ENCODE data around the gene SLC4A5. TPM values are rescaled to one million over a fixed set of nuclear protein-coding genes. Genes with fewer than 3 reads are reported as not detected.

SLC4A5 gene
- total RNA-seq: 1 to 10 TPM; 2.2 to 2.7 TPM

GRCh38 chr2:74343316-74343715 lies at the start of gene SLC4A5:
TSS of gene SLC4A5 (minus strand) at chr2:74343416. CDS start at chr2:74315023, 28,393 bp downstream.
- CTCF ChIA-PET: interaction anchor here (3.0 to 6.9 kb wide), 2 partner anchors 8 to 94 kb away, joined by 14 to 32 read pairs; no protein-coding TSS in a partner anchor
- Mint-ChIP-seq H3K4me3 (no peak within 1 kb of the TSS), H3K36me3 (ENCODE audit: low read depth) (no peaks in the 10 kb centered on the region), H3K27ac (no peak within 1 kb of the TSS), H3K27me3 (no peaks in the 10 kb centered on the region), H3K4me1 (no peaks in the 10 kb centered on the region), H3K9me3 (ENCODE audit: low read depth) (no peaks in the 10 kb centered on the region)
- ATAC-seq (no peak), DNase-seq (no peak)
- POLR2A ChIA-PET: no interaction called here
- intact Hi-C loops (cut with DNase I, micrococcal nuclease): no loop called here

- no peaks in the 10 kb centered on the region for H3K36me3 Mint-ChIP-seq (ENCODE audit: low read depth)
- ChIA-PET POLR2A (interaction anchor here (1.0 kb wide), 1 partner anchor 62 kb away, joined by 7 read pairs; the partner anchor contains the start of gene INO80B), CTCF (interaction anchor here (0.8 to 3.2 kb wide), 14 partner anchors 10 to 565 kb away, joined by 3 to 16 read pairs (median 5); partner anchors contain the start of genes C2orf81, STAMBP and WDR54)
- intact Hi-C loops (cut with DNase I, micrococcal nuclease): loop anchor here (1.0 to 10.0 kb wide), 11 partner anchors 28 to 656 kb away; partner anchors contain the start of genes C2orf81 (in 2 of the 2), STAMBP (in 2 of the 2), WDR54 (in 2 of the 2) and AUP1 (in 1 of the 2)
- no peaks in the 10 kb centered on the region for H3K27me3 Mint-ChIP-seq
- H3K27ac Mint-ChIP-seq: peak overlapping the region; percentile 40
- H3K9me3 Mint-ChIP-seq (ENCODE audit: low read depth): no peaks in the 10 kb centered on the region
- H3K4me1 Mint-ChIP-seq: peaks cover 7% of the 10 kb centered on the region
- DNase-seq (no peak), ATAC-seq (no peak)
- H3K4me3 Mint-ChIP-seq: peak overlapping the region; percentile 86
Observed at GRCh38 chr2:74392449-74392743, 49.2 kb upstream of the SLC4A5 start.

- peak; percentile 98 for DNase-seq
- ChIA-PET POLR2A (interaction anchor here (1.0 kb wide), 1 partner anchor 63 kb away, joined by 7 read pairs; the partner anchor contains the start of gene INO80B), CTCF (interaction anchor here (0.6 to 3.2 kb wide), 35 partner anchors 9 to 1010 kb away, joined by 3 to 16 read pairs (median 4); partner anchors contain the start of genes C2orf81, DCTN1, INO80B and STAMBP)
- Mint-ChIP-seq H3K27ac (peak overlapping the region; percentile 99), H3K9me3 (ENCODE audit: low read depth) (no peaks in the 10 kb centered on the region), H3K36me3 (ENCODE audit: low read depth) (no peaks in the 10 kb centered on the region), H3K4me1 (peaks cover 7% of the 10 kb centered on the region), H3K27me3 (no peaks in the 10 kb centered on the region), H3K4me3 (peak overlapping the region; percentile 86)
- intact Hi-C loops (cut with DNase I, micrococcal nuclease): loop anchor here (1.0 to 10.0 kb wide), 12 partner anchors 29 to 655 kb away; partner anchors contain the start of genes C2orf81 (in 2 of the 2), STAMBP (in 2 of the 2), WDR54 (in 2 of the 2) and AUP1 (in 1 of the 2)
- peak; percentile 78 for ATAC-seq
Observed at GRCh38 chr2:74391580-74392448, 48.6 kb upstream of the SLC4A5 start.

- ATAC-seq: peak; percentile 28
- Mint-ChIP-seq H3K9me3 (ENCODE audit: low read depth) (no peaks in the 10 kb centered on the region), H3K36me3 (ENCODE audit: low read depth) (no peaks in the 10 kb centered on the region), H3K27ac (peak overlapping the region; percentile 99), H3K27me3 (no peaks in the 10 kb centered on the region), H3K4me3 (peak overlapping the region; percentile 86), H3K4me1 (peaks cover 7% of the 10 kb centered on the region)
- POLR2A ChIA-PET: interaction anchor here (0.7 to 1.0 kb wide), 2 partner anchors 63 to 213 kb away, joined by 7 to 8 read pairs; partner anchors contain the start of genes INO80B and MOB1A
- no peak for DNase-seq
- CTCF ChIA-PET: interaction anchor here (0.6 to 3.2 kb wide), 32 partner anchors 9 to 564 kb away, joined by 3 to 16 read pairs (median 4); partner anchors contain the start of genes C2orf81, DCTN1, INO80B and RTKN
- intact Hi-C loops (cut with DNase I, micrococcal nuclease): loop anchor here (1.0 to 10.0 kb wide), 2 partner anchors 263 to 566 kb away; partner anchors contain the start of genes STAMBP (in 2 of the 2) and SEMA4F (in 1 of the 2)
Observed at GRCh38 chr2:74391209-74391579, 48.0 kb upstream of the SLC4A5 start.

GRCh38 chr2:74390606-74391005 lies 47.4 kb upstream of the SLC4A5 start:
- Mint-ChIP-seq H3K9me3 (ENCODE audit: low read depth) (no peaks in the 10 kb centered on the region), H3K27me3 (no peaks in the 10 kb centered on the region), H3K4me1 (peaks cover 7% of the 10 kb centered on the region), H3K36me3 (ENCODE audit: low read depth) (no peaks in the 10 kb centered on the region), H3K4me3 (peak overlapping the region; percentile 86), H3K27ac (no peak overlapping the region)
- ChIA-PET POLR2A (interaction anchor here (0.7 kb wide), 1 partner anchor 212 kb away, joined by 8 read pairs; the partner anchor contains the start of gene MOB1A), CTCF (interaction anchor here (0.6 to 3.2 kb wide), 18 partner anchors 8 to 563 kb away, joined by 3 to 16 read pairs (median 5); partner anchors contain the start of genes DCTN1, INO80B and RTKN)
- intact Hi-C loops (cut with DNase I, micrococcal nuclease): loop anchor here (1.0 to 10.0 kb wide), 2 partner anchors 264 to 566 kb away; partner anchors contain the start of genes STAMBP (in 2 of the 2) and SEMA4F (in 1 of the 2)
- ATAC-seq (no peak), DNase-seq (no peak)

GRCh38 chr2:74387346-74387745 lies 44.1 kb upstream of the SLC4A5 start:
- Mint-ChIP-seq H3K4me1 (peaks cover 6% of the 10 kb centered on the region), H3K27me3 (no peaks in the 10 kb centered on the region), H3K4me3 (no peak overlapping the region), H3K36me3 (ENCODE audit: low read depth) (peaks cover 2% of the 10 kb centered on the region), H3K27ac (no peak overlapping the region), H3K9me3 (ENCODE audit: low read depth) (no peaks in the 10 kb centered on the region)
- ChIA-PET POLR2A (no interaction called here), CTCF (interaction anchor here (0.7 to 1.2 kb wide), 3 partner anchors 13 to 67 kb away, joined by 3 to 4 read pairs (median 4); no protein-coding TSS in a partner anchor)
- intact Hi-C loops (cut with DNase I, micrococcal nuclease): no loop called here
- ATAC-seq (peak; percentile 48), DNase-seq (no peak)

- CTCF ChIA-PET: interaction anchor here (0.9 to 1.5 kb wide), 2 partner anchors 50 to 55 kb away, joined by 3 to 8 read pairs; no protein-coding TSS in a partner anchor
Observed at GRCh38 chr2:74385396-74385795, 42.2 kb upstream of the SLC4A5 start.

GRCh38 chr2:74384051-74384450 lies 40.8 kb upstream of the SLC4A5 start:
- POLR2A ChIA-PET: no interaction called here
- H3K4me1 Mint-ChIP-seq: peaks cover 22% of the 10 kb centered on the region
- no peaks in the 10 kb centered on the region for H3K27me3 Mint-ChIP-seq
- H3K36me3 Mint-ChIP-seq (ENCODE audit: low read depth): peaks cover 3% of the 10 kb centered on the region
- ATAC-seq: no peak
- H3K9me3 Mint-ChIP-seq (ENCODE audit: low read depth): no peaks in the 10 kb centered on the region
- intact Hi-C loops (cut with DNase I, micrococcal nuclease): no loop called here
- H3K4me3 Mint-ChIP-seq: no peak overlapping the region
- CTCF ChIA-PET: no interaction called here
- H3K27ac Mint-ChIP-seq: no peak overlapping the region
- no peak for DNase-seq

More at GRCh38 chr2:74385396-74385795, 42.2 kb upstream of the SLC4A5 start:
- intact Hi-C loops (cut with DNase I, micrococcal nuclease): no loop called here
- peaks cover 14% of the 10 kb centered on the region for H3K4me1 Mint-ChIP-seq
- no peaks in the 10 kb centered on the region for H3K27me3 Mint-ChIP-seq
- ATAC-seq (no peak), DNase-seq (no peak)
- peaks cover 3% of the 10 kb centered on the region for H3K36me3 Mint-ChIP-seq (ENCODE audit: low read depth)
- H3K4me3 Mint-ChIP-seq: no peak overlapping the region
- POLR2A ChIA-PET: no interaction called here
- no peaks in the 10 kb centered on the region for H3K9me3 Mint-ChIP-seq (ENCODE audit: low read depth)
- no peak overlapping the region for H3K27ac Mint-ChIP-seq

GRCh38 chr2:74383254-74383653 lies 40.0 kb upstream of the SLC4A5 start:
- ATAC-seq (no peak), DNase-seq (no peak)
- peaks cover 24% of the 10 kb centered on the region for H3K4me1 Mint-ChIP-seq
- no peaks in the 10 kb centered on the region for H3K27me3 Mint-ChIP-seq
- no peak overlapping the region for H3K27ac Mint-ChIP-seq
- CTCF ChIA-PET: no interaction called here
- intact Hi-C loops (cut with DNase I, micrococcal nuclease): no loop called here
- no peak overlapping the region for H3K4me3 Mint-ChIP-seq
- H3K36me3 Mint-ChIP-seq (ENCODE audit: low read depth): peaks cover 3% of the 10 kb centered on the region
- H3K9me3 Mint-ChIP-seq (ENCODE audit: low read depth): no peaks in the 10 kb centered on the region
- POLR2A ChIA-PET: no interaction called here

GRCh38 chr2:74381751-74382150 lies 38.5 kb upstream of the SLC4A5 start:
- H3K36me3 Mint-ChIP-seq (ENCODE audit: low read depth): peaks cover 7% of the 10 kb centered on the region
- no peaks in the 10 kb centered on the region for H3K27me3 Mint-ChIP-seq
- intact Hi-C loops (cut with DNase I, micrococcal nuclease): no loop called here
- POLR2A ChIA-PET: interaction anchor here (0.6 kb wide), 2 partner anchors 72 to 100 kb away, joined by 3 read pairs; no protein-coding TSS in a partner anchor
- H3K4me1 Mint-ChIP-seq: peaks cover 24% of the 10 kb centered on the region
- H3K4me3 Mint-ChIP-seq: no peak overlapping the region
- H3K9me3 Mint-ChIP-seq (ENCODE audit: low read depth): no peaks in the 10 kb centered on the region
- no peak overlapping the region for H3K27ac Mint-ChIP-seq
- ATAC-seq (no peak), DNase-seq (no peak)
- CTCF ChIA-PET: interaction anchor here (1.1 to 1.2 kb wide), 2 partner anchors 10 to 100 kb away, joined by 4 to 9 read pairs; no protein-coding TSS in a partner anchor

All from activated CD4-positive, alpha-beta T cell treated with anti-CD3 and anti-CD28 coated beads for 36 hours (primary cell).